H1 (cell line): ENCODE data around the gene WDFY4. TPM values are rescaled to one million over a fixed set of nuclear protein-coding genes. Genes with fewer than 3 reads are reported as not detected.

Experiments used
- CTCF ChIA-PET: fragments of 300-600 bp; sonication (Branson Sonifier 250); formaldehyde crosslinking; loops from one replicate; lab custom pipeline; 2021; ENCODE audit not compliant: partially characterized antibody; lab: Charles Lee
- POLR2A ChIA-PET: fragments of 300-600 bp; sonication (Branson Sonifier 250); formaldehyde crosslinking; loops from one replicate; lab custom pipeline; 2021; ENCODE audit warnings: inconsistent platforms; ENCODE audit not compliant: partially characterized antibody; lab: Charles Lee
- DNase-seq, 2 experiments: peaks; one replicate each; pipeline versions ENCODE4 v3.0.0 to v3.0.0-alpha.2; 2010 to 2022; ENCODE audit warnings: low spot score in 2 of 2, low read depth in 1 of 2, mixed read lengths in 1 of 2
- FAIRE-seq: peaks from 2 replicates; lab custom pipeline; 2011; peaks lifted over from hg19 to GRCh38; lab: Jason Lieb, UNC
- H2AFZ ChIP-seq: 2 replicates; pipeline ENCODE4 v1.8.1; 2012; ENCODE audit warnings: low read length, inconsistent platforms
- H2AK5ac ChIP-seq: 2 replicates; pipeline ENCODE4 v1.6.1; 2013; ENCODE audit warnings: low read depth, low read length
- H2BK120ac ChIP-seq: replicated peaks from 2 replicates; pipeline ENCODE3; 2013; ENCODE audit warnings: low read depth, low read length, inconsistent platforms
- H2BK12ac ChIP-seq: 2 replicates; pipeline ENCODE4 v1.6.1; 2013; ENCODE audit warnings: low read depth, low read length
- H2BK15ac ChIP-seq: 2 replicates; pipeline ENCODE4 v1.6.1; 2013; ENCODE audit warnings: low read length
- H2BK20ac ChIP-seq: 2 replicates; pipeline ENCODE4 v1.6.1; 2013; ENCODE audit warnings: low read length
- H2BK5ac ChIP-seq: 2 replicates; pipeline ENCODE4 v1.6.1; 2013; ENCODE audit warnings: low read depth, low read length
- H3K14ac ChIP-seq: 2 replicates; pipeline ENCODE4 v1.6.1; 2013; ENCODE audit warnings: inconsistent platforms; ENCODE audit not compliant: insufficient read length
- H3K18ac ChIP-seq: 2 replicates; pipeline ENCODE4 v1.6.1; 2013; ENCODE audit warnings: low read length; ENCODE audit errors: extremely low read depth
- H3K23ac ChIP-seq: 2 replicates; pipeline ENCODE4 v1.6.1; 2013; ENCODE audit warnings: inconsistent platforms; ENCODE audit not compliant: insufficient read length
- H3K23me2 ChIP-seq: 2 replicates; pipeline ENCODE4 v1.6.1; 2013; ENCODE audit warnings: low read depth, low read length
- H3K27ac ChIP-seq: 2 replicates; pipeline ENCODE4 v1.6.1; 2011; ENCODE audit warnings: low read depth, low read length, inconsistent platforms
- H3K27me3 ChIP-seq, 4 experiments: replicated peaks in 1 of 4; 1 replicate in 1 of 4; 2 replicates in 3 of 4; pipeline versions ENCODE4 v1.6.1 to v1.8.1; 2011 to 2013; ENCODE audit warnings: low read length in 3 of 4, mild to moderate bottlenecking in 3 of 4, inconsistent platforms in 2 of 4, mixed read lengths in 2 of 4, moderate library complexity in 1 of 4; ENCODE audit not compliant: control insufficient read depth in 3 of 4, insufficient read depth in 3 of 4; ENCODE audit errors: extremely low read depth in 1 of 4
- H3K36me3 ChIP-seq, 4 experiments: 2 replicates each; pipeline versions ENCODE4 v1.6.1 to v1.8.1; 2011 to 2013; ENCODE audit warnings: mild to moderate bottlenecking in 4 of 4, low read length in 3 of 4, moderate library complexity in 2 of 4, control low read depth in 1 of 4, inconsistent platforms in 1 of 4; ENCODE audit not compliant: insufficient read depth in 4 of 4, control insufficient read depth in 2 of 4
- H3K4ac ChIP-seq: replicated peaks from 2 replicates; pipeline ENCODE3; 2013; ENCODE audit warnings: low read length, low read depth, mixed read lengths, inconsistent platforms; ENCODE audit not compliant: insufficient read length
- H3K4me1 ChIP-seq, 4 experiments: replicated peaks in 1 of 4; 1 replicate in 1 of 4; 2 replicates in 3 of 4; pipeline versions ENCODE4 v1.6.1 to v1.8.1; 2011 to 2013; ENCODE audit warnings: low read length in 3 of 4, inconsistent platforms in 2 of 4, mixed read lengths in 1 of 4; ENCODE audit not compliant: insufficient read depth in 4 of 4, control insufficient read depth in 3 of 4
- H3K4me2 ChIP-seq, 2 experiments: 2 replicates each; pipeline versions ENCODE4 v1.6.1 to v1.8.1; 2011 to 2013; ENCODE audit warnings: low read depth in 2 of 2, low read length in 2 of 2, control low read depth in 1 of 2, inconsistent platforms in 1 of 2, mild to moderate bottlenecking in 1 of 2; ENCODE audit not compliant: insufficient read depth in 1 of 2
- H3K4me3 ChIP-seq, 4 experiments: fragments of 200-600, 300-600 bp in 1 of 4; sonication (generic), shearing (Covaris generic), sonication (Bioruptor Twin) in 1 of 4; 2 replicates each; pipeline versions ENCODE4 v1.5.1 to v1.8.1; 2011 to 2016; ENCODE audit warnings: low read length in 4 of 4, low read depth in 3 of 4, control low read depth in 2 of 4, inconsistent platforms in 2 of 4, mild to moderate bottlenecking in 2 of 4, mixed read lengths in 1 of 4, moderate library complexity in 1 of 4; ENCODE audit not compliant: insufficient read depth in 2 of 4; ENCODE audit errors: extremely low read depth in 1 of 4
- H3K56ac ChIP-seq: replicated peaks from 2 replicates; pipeline ENCODE3; 2013; ENCODE audit warnings: low read depth, mild to moderate bottlenecking, mixed read lengths, low read length, inconsistent platforms; ENCODE audit not compliant: insufficient read length
- H3K79me1 ChIP-seq: 2 replicates; pipeline ENCODE4 v1.6.1; 2013; ENCODE audit warnings: low read depth, low read length, control low read depth
- H3K79me2 ChIP-seq, 2 experiments: 2 replicates each; pipeline versions ENCODE4 v1.6.1 to v1.8.1; 2012 to 2013; ENCODE audit warnings: low read length in 2 of 2, mild to moderate bottlenecking in 2 of 2, inconsistent platforms in 1 of 2; ENCODE audit not compliant: insufficient read depth in 2 of 2, control insufficient read depth in 1 of 2
- H3K9ac ChIP-seq, 4 experiments: replicated peaks in 1 of 4; 1 replicate in 1 of 4; 2 replicates in 3 of 4; pipeline versions ENCODE4 v1.6.1 to v1.8.1; 2011 to 2013; ENCODE audit warnings: low read depth in 3 of 4, low read length in 3 of 4, control low read depth in 2 of 4, mild to moderate bottlenecking in 2 of 4, moderate library complexity in 2 of 4, inconsistent platforms in 1 of 4; ENCODE audit errors: extremely low read depth in 1 of 4
- H3K9me3 ChIP-seq, 2 experiments: 2 replicates each; pipeline versions ENCODE4 v1.6.1 to v1.8.1; 2012 to 2013; ENCODE audit warnings: mild to moderate bottlenecking in 2 of 2, moderate library complexity in 2 of 2, control low read depth in 1 of 2, inconsistent platforms in 1 of 2, low read depth in 1 of 2, low read length in 1 of 2, mixed read lengths in 1 of 2; ENCODE audit not compliant: insufficient read depth in 2 of 2
- H4K20me1 ChIP-seq, 2 experiments: replicated peaks in 1 of 2; 2 replicates each; pipeline versions ENCODE3 to v1.8.1; 2011 to 2013; ENCODE audit warnings: inconsistent platforms in 2 of 2, low read length in 2 of 2, mild to moderate bottlenecking in 1 of 2; ENCODE audit not compliant: insufficient read depth in 2 of 2, control insufficient read depth in 1 of 2
- H4K5ac ChIP-seq: 2 replicates; pipeline ENCODE4 v1.6.1; 2013; ENCODE audit warnings: low read length, low read depth, mixed read lengths, inconsistent platforms; ENCODE audit not compliant: insufficient read length
- H4K8ac ChIP-seq: 2 replicates; pipeline ENCODE4 v1.8.0; 2013; ENCODE audit warnings: mild to moderate bottlenecking, moderate library complexity, low read length, inconsistent platforms; ENCODE audit not compliant: insufficient read depth; ENCODE audit errors: extremely low read depth
- H4K91ac ChIP-seq: replicated peaks from 2 replicates; pipeline ENCODE3; 2013; ENCODE audit warnings: low read length, mixed read lengths, inconsistent platforms; ENCODE audit not compliant: insufficient read length
- TAF7 ChIP-seq: optimal IDR thresholded peaks from 2 replicates; pipeline ENCODE3; 2011; ENCODE audit warnings: low read depth, mild to moderate bottlenecking, inconsistent platforms, low read length, moderate library complexity, borderline replicate concordance
- WGBS, 2 experiments: shearing (Covaris generic) in 1 of 2; methylation state at CpG; one replicate each; pipeline versions ENCODE4 v1.1.6 to v1.1.7; 2013 to 2015; ENCODE audit warnings: low lambda C conversion rate in 2 of 2, mixed read lengths in 2 of 2, inconsistent platforms in 1 of 2, low coverage in 1 of 2, missing lambda C conversion rate in 1 of 2; ENCODE audit not compliant: insufficient replicate concordance in 2 of 2, insufficient coverage in 1 of 2, insufficient read length in 1 of 2; ENCODE audit errors: extremely low coverage in 1 of 2, missing lambda C conversion rate in 1 of 2; 5-methylcytosine and 5-hydroxymethylcytosine counted together
- polyA plus RNA-seq, 7 experiments: library from polyadenylated mRNA; depleted of rRNA in 3 of 7; stranded (reverse) in 5 of 7; unstranded in 2 of 7; fragments of >200 nt in 5 of 7; fragments of 200-250 nt in 2 of 7; gene quantifications; 1 replicate in 5 of 7; 2 replicates in 1 of 7; 4 replicates in 1 of 7; pipeline versions ENCODE4 v1.2.1 to v1.2.3, GENCODE V29; 2011 to 2013; ENCODE audit warnings: missing spikeins in 2 of 7, mixed read lengths in 2 of 7
- total RNA-seq: library from RNA; stranded (reverse); fragmentation: NEBNext Ultra II Directional; extraction: Animal tissue kit (Norgen Biotek cat#: 25700); gene quantifications from 2 replicates; pipeline ENCODE4 v1.2.1, GENCODE V29; 2021
- TF ChIP-seq, protein P1 (sequence below), 3 experiments: IDR thresholded peaks; 1 replicate in 2 of 3; 2 replicates in 1 of 3; pipeline versions ENCODE4 v1.5.1 to v1.6.1; 2011; ENCODE audit warnings: low read length in 3 of 3, mild to moderate bottlenecking in 3 of 3, inconsistent platforms in 2 of 3, low read depth in 1 of 3, moderate library complexity in 1 of 3; ENCODE audit not compliant: insufficient read depth in 1 of 3; ENCODE audit errors: control extremely low read depth in 1 of 3

Gene WDFY4
- total and polyA plus RNA-seq, 2 of the 8 experiments (the other 6 are each of a cell fraction or from before 2014, with no cell fraction given) = not detected

- FAIRE-seq (no peak), DNase-seq (peak in 1 of 2 experiments; percentile 31)
- no peak overlapping the region for H3K14ac ChIP-seq
- H2AFZ ChIP-seq = no peak overlapping the region
- 90% methylated on average over 5 of the region's 7 CpGs; no CpG with 5 or more reads in 1 of the 2 experiments for WGBS, 2 experiments
- no peak overlapping the region for H2BK12ac ChIP-seq
- no peaks in the 10 kb centered on the region for H3K9me3 ChIP-seq
- no peak overlapping the region for H3K56ac ChIP-seq
- no peak for TF ChIP-seq TAF7
- TF ChIP-seq, protein P1, sequence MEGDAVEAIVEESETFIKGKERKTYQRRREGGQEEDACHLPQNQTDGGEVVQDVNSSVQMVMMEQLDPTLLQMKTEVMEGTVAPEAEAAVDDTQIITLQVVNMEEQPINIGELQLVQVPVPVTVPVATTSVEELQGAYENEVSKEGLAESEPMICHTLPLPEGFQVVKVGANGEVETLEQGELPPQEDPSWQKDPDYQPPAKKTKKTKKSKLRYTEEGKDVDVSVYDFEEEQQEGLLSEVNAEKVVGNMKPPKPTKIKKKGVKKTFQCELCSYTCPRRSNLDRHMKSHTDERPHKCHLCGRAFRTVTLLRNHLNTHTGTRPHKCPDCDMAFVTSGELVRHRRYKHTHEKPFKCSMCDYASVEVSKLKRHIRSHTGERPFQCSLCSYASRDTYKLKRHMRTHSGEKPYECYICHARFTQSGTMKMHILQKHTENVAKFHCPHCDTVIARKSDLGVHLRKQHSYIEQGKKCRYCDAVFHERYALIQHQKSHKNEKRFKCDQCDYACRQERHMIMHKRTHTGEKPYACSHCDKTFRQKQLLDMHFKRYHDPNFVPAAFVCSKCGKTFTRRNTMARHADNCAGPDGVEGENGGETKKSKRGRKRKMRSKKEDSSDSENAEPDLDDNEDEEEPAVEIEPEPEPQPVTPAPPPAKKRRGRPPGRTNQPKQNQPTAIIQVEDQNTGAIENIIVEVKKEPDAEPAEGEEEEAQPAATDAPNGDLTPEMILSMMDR (IDR thresholded peaks at IDR 0.05; ENCODE audit: control extremely low read depth in 1 of 3, insufficient read depth in 1 of 3, low read depth in 1 of 3, low read length in 3 of 3) = peak in 2 of 3 experiments; percentile 6 to 15; a peak in 2 of 4 replicates
- no peak overlapping the region for H3K9ac ChIP-seq
- CTCF ChIA-PET = interaction anchor here (0.7 to 4.1 kb wide), 4 partner anchors 8 to 96 kb away, joined by 3 to 16 read pairs (median 10); no protein-coding TSS in a partner anchor
- H4K8ac ChIP-seq = no peak overlapping the region
- peak overlapping the region; percentile 46; the same call in 1 of the 2 replicates for H2BK15ac ChIP-seq
- no peak overlapping the region for H4K5ac ChIP-seq
- no peak overlapping the region for H2BK5ac ChIP-seq
- POLR2A ChIA-PET = no interaction called here
- no peak overlapping the region for H3K4me2 ChIP-seq
- no peak overlapping the region for H3K18ac ChIP-seq
- no peaks in the 10 kb centered on the region; the same call in 1 of the 2 replicates for H3K23me2 ChIP-seq
- H3K4me3 ChIP-seq = no peak overlapping the region
- H4K20me1 ChIP-seq = no peaks in the 10 kb centered on the region
- no peak overlapping the region for H2BK120ac ChIP-seq
- 0 out of 7 replicates have a peak, but pooled peaks cover 0 to 3% (median 0%) of the 10 kb centered on the region in 4 experiments for H3K27me3 ChIP-seq
- no peaks in the 10 kb centered on the region for H3K79me2 ChIP-seq
- H3K36me3 ChIP-seq = no peaks in the 10 kb centered on the region
- H2AK5ac ChIP-seq = no peak overlapping the region
- no peaks in the 10 kb centered on the region for H3K79me1 ChIP-seq
- no peak overlapping the region for H3K27ac ChIP-seq
- H3K4me1 ChIP-seq = no peaks in the 10 kb centered on the region
- H3K23ac ChIP-seq = no peak overlapping the region
- H2BK20ac ChIP-seq = no peak overlapping the region
- H3K4ac ChIP-seq = no peak overlapping the region
- no peak overlapping the region for H4K91ac ChIP-seq
These were observed 35.2 kb upstream of the WDFY4 start for GRCh38 chr10:48649349-48649944.
